Neuronal stem cell (in vitro differentiated cells): ENCODE results near the gene LLCFC1.

Experiments used
- DNase-seq: peaks from one replicate; pipeline ENCODE4 v3.0.0-alpha.2; 2013; ENCODE audit warnings: low spot score
- H2AFZ ChIP-seq: one replicate; pipeline ENCODE4 v1.6.1; 2013; ENCODE audit warnings: mild to moderate bottlenecking, low read length, inconsistent platforms
- H2AK5ac ChIP-seq: 2 replicates; pipeline ENCODE4 v1.6.1; 2013; ENCODE audit warnings: low read depth, mild to moderate bottlenecking, inconsistent platforms, low read length, moderate library complexity, mixed read lengths
- H2BK120ac ChIP-seq: 2 replicates; pipeline ENCODE4 v1.6.1; 2013; ENCODE audit warnings: low read depth, mild to moderate bottlenecking, inconsistent platforms, low read length, moderate library complexity, mixed read lengths
- H2BK12ac ChIP-seq: one replicate; pipeline ENCODE4 v1.6.1; 2013; ENCODE audit warnings: low read length, inconsistent platforms
- H2BK15ac ChIP-seq: 2 replicates; pipeline ENCODE4 v1.6.1; 2013; ENCODE audit warnings: mild to moderate bottlenecking, low read length, inconsistent platforms, mixed read lengths
- H2BK5ac ChIP-seq: one replicate; pipeline ENCODE4 v1.6.1; 2013; ENCODE audit warnings: inconsistent platforms, mild to moderate bottlenecking, low read length, moderate library complexity
- H3K14ac ChIP-seq: one replicate; pipeline ENCODE4 v1.6.1; 2013; ENCODE audit warnings: low read length, inconsistent platforms
- H3K18ac ChIP-seq: 2 replicates; pipeline ENCODE4 v1.6.1; 2013; ENCODE audit warnings: low read length, inconsistent platforms
- H3K23ac ChIP-seq: 2 replicates; pipeline ENCODE4 v1.6.1; 2013; ENCODE audit warnings: low read depth, mild to moderate bottlenecking, mixed read lengths, low read length, inconsistent platforms; ENCODE audit not compliant: poor library complexity
- H3K27ac ChIP-seq: replicated peaks from 3 replicates; pipeline ENCODE4 v1.5.1; 2013; ENCODE audit warnings: low read length, inconsistent platforms
- H3K27me3 ChIP-seq, 3 experiments: 2 replicates each; pipeline ENCODE4 v1.6.1; 2013; ENCODE audit warnings: low read length in 3 of 3, mild to moderate bottlenecking in 2 of 3, inconsistent platforms in 1 of 3, low read depth in 1 of 3, mixed read lengths in 1 of 3, moderate library complexity in 1 of 3; ENCODE audit not compliant: control insufficient read depth in 3 of 3, insufficient read depth in 3 of 3
- H3K36me3 ChIP-seq, 2 donors: replicated peaks in 1 of 2; 2 replicates each; pipeline ENCODE4 v1.6.1; 2013; ENCODE audit warnings: low read length in 2 of 2; ENCODE audit not compliant: control insufficient read depth in 2 of 2, insufficient read depth in 2 of 2
- H3K4ac ChIP-seq: 2 replicates; pipeline ENCODE4 v1.6.1; 2013; ENCODE audit warnings: inconsistent platforms, mild to moderate bottlenecking, low read length, moderate library complexity
- H3K4me1 ChIP-seq, 2 donors: 1 replicate in 1 of 2; 2 replicates in 1 of 2; pipeline ENCODE4 v1.6.1; 2013; ENCODE audit warnings: low read length in 2 of 2, low read depth in 1 of 2; ENCODE audit not compliant: control insufficient read depth in 2 of 2, insufficient read depth in 1 of 2
- H3K4me2 ChIP-seq: one replicate; pipeline ENCODE4 v1.6.1; 2013; ENCODE audit warnings: mild to moderate bottlenecking, low read length, inconsistent platforms; ENCODE audit not compliant: insufficient read depth, poor library complexity, severe bottlenecking
- H3K4me3 ChIP-seq, 2 donors: 2 replicates each; pipeline ENCODE4 v1.5.1; 2013; ENCODE audit warnings: low read length in 2 of 2, mild to moderate bottlenecking in 2 of 2, inconsistent platforms in 1 of 2, moderate library complexity in 1 of 2
- H3K79me1 ChIP-seq: one replicate; pipeline ENCODE4 v1.6.1; 2013; ENCODE audit warnings: low read depth, mild to moderate bottlenecking, inconsistent platforms, low read length, moderate library complexity
- H3K9ac ChIP-seq: one replicate; pipeline ENCODE4 v1.6.1; 2013; ENCODE audit warnings: mild to moderate bottlenecking, low read depth, low read length, inconsistent platforms; ENCODE audit not compliant: poor library complexity
- H3K9me3 ChIP-seq, 2 donors: replicated peaks in 1 of 2; 2 replicates each; pipeline versions ENCODE3 to v1.6.1; 2013; ENCODE audit warnings: low read length in 2 of 2, mild to moderate bottlenecking in 2 of 2, inconsistent platforms in 1 of 2, low read depth in 1 of 2, mixed read lengths in 1 of 2, moderate library complexity in 1 of 2; ENCODE audit not compliant: control insufficient read depth in 2 of 2, insufficient read depth in 1 of 2
- H4K8ac ChIP-seq: one replicate; pipeline ENCODE4 v1.6.1; 2013; ENCODE audit warnings: low read depth, mild to moderate bottlenecking, inconsistent platforms, low read length, moderate library complexity
- H4K91ac ChIP-seq: one replicate; pipeline ENCODE4 v1.6.1; 2013; ENCODE audit warnings: low read length, low read depth, mild to moderate bottlenecking, inconsistent platforms; ENCODE audit not compliant: poor library complexity
- WGBS, 2 donors: extraction: QIAGEN DNeasy Blood & Tissue Kit; methylation state at CpG; one replicate each; pipeline ENCODE4 v1.1.7; 2013; ENCODE audit warnings: missing lambda C conversion rate in 2 of 2, mixed read lengths in 1 of 2; ENCODE audit not compliant: insufficient read length in 2 of 2, insufficient replicate concordance in 1 of 2; ENCODE audit errors: extremely low coverage in 2 of 2; 5-methylcytosine and 5-hydroxymethylcytosine counted together

LLCFC1 gene

DNA sequence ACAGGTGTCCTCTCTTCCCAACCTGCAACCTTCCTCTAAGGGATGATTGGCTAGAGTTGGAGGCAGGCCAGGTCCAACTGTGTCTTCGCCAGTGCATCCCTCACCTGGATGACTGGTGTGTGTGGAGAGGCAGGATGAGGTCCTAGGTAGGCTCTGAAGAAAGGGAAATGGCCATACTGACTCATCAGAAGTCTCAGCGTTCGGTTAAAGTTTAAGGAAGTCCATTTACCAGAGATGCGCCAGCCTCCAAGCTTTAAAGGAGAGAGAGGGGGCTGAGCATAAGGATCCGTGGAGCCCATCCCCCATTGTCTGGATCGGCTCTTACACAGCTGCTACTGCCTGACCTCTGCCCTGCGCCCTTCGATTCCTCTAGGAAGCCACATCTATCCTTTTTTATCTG is 18.4 kb downstream of the LLCFC1 start:
- no peak overlapping the region for H3K4ac ChIP-seq
- no peaks in the 10 kb centered on the region for H3K36me3 ChIP-seq
- peaks cover 0 to 4% of the 10 kb centered on the region in 2 donors for H3K9me3 ChIP-seq
- no peak overlapping the region for H3K4me2 ChIP-seq
- WGBS, 2 donors, result no CpG with 5 or more reads among the region's 8 CpGs
- no peak overlapping the region for H4K91ac ChIP-seq
- no peak overlapping the region for H2BK120ac ChIP-seq
- no peak overlapping the region for H3K27ac ChIP-seq
- no peak overlapping the region for H2BK12ac ChIP-seq
- H3K4me1 ChIP-seq, result peaks cover 0 to 6% of the 10 kb centered on the region in 2 donors
- no peak overlapping the region for H3K4me3 ChIP-seq
- no peak overlapping the region for H2BK5ac ChIP-seq
- H3K9ac ChIP-seq, result no peak overlapping the region
- H3K79me1 ChIP-seq, result no peaks in the 10 kb centered on the region
- no peak overlapping the region for H4K8ac ChIP-seq
- no peak overlapping the region for H3K23ac ChIP-seq
- H2AK5ac ChIP-seq, result no peak overlapping the region
- no peak overlapping the region for H2BK15ac ChIP-seq
- H3K27me3 ChIP-seq, result no peaks in the 10 kb centered on the region
- H3K18ac ChIP-seq, result no peak overlapping the region
- no peak overlapping the region for H3K14ac ChIP-seq
- DNase-seq, result no peak
- no peak overlapping the region for H2AFZ ChIP-seq

DNA sequence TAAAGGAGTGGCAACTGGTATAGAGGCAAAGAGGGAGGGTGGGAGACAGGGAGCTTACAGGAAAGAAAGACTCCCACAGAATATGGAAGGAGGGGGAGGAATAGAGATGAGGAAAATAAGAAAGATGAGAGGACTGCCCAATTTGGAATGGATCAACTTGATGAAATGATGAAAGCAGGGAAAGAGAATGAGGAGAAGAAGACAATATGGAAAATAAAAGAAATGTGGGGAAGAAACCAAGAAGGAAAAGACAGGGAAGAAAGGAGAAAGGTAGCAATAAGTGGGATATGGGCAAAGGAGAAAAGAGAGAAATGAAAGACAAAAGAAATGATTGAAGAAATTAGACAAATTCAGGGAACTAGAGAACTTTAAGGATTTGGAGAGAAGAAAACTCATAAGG is 19.9 kb downstream of the LLCFC1 start:
- H4K8ac ChIP-seq, result no peak overlapping the region
- no peak overlapping the region for H3K18ac ChIP-seq
- no peak overlapping the region for H2AK5ac ChIP-seq
- H3K27ac ChIP-seq, result no peak overlapping the region
- no peak for DNase-seq
- H3K79me1 ChIP-seq, result no peaks in the 10 kb centered on the region
- H2AFZ ChIP-seq, result no peak overlapping the region
- no peak overlapping the region for H3K4me2 ChIP-seq
- no peaks in the 10 kb centered on the region for H3K36me3 ChIP-seq
- H3K27me3 ChIP-seq, result no peaks in the 10 kb centered on the region
- H2BK5ac ChIP-seq, result no peak overlapping the region
- no peak overlapping the region for H2BK12ac ChIP-seq
- H3K4ac ChIP-seq, result no peak overlapping the region
- no peak overlapping the region for H2BK15ac ChIP-seq
- no peak overlapping the region for H4K91ac ChIP-seq
- no peak overlapping the region for H2BK120ac ChIP-seq
- no peak overlapping the region for H3K4me3 ChIP-seq
- no peak overlapping the region for H3K23ac ChIP-seq
- H3K4me1 ChIP-seq, result peaks cover 0 to 13% of the 10 kb centered on the region in 2 donors
- no peak overlapping the region for H3K9ac ChIP-seq
- no peak overlapping the region for H3K14ac ChIP-seq
- H3K9me3 ChIP-seq, result peaks cover 0 to 4% of the 10 kb centered on the region in 2 donors

- Histone ChIP-seq H4K91ac (no peak overlapping the region), H2BK15ac (no peak overlapping the region), H4K8ac (no peak overlapping the region), H3K9ac (no peak overlapping the region), H3K4me3 (no peak overlapping the region), H3K4me2 (no peak overlapping the region), H3K18ac (no peak overlapping the region), H2BK5ac (no peak overlapping the region), H2BK120ac (no peak overlapping the region), H2BK12ac (no peak overlapping the region), H3K27ac (no peak overlapping the region), H3K14ac (no peak overlapping the region), H3K79me1 (no peaks in the 10 kb centered on the region), H3K4me1 (peaks cover 0 to 13% of the 10 kb centered on the region in 2 donors), H3K23ac (no peak overlapping the region), H3K36me3 (no peaks in the 10 kb centered on the region), H3K4ac (no peak overlapping the region), H2AK5ac (no peak overlapping the region), H2AFZ (no peak overlapping the region), H3K9me3 (no peaks in the 10 kb centered on the region), H3K27me3 (no peaks in the 10 kb centered on the region)
- WGBS, 2 donors, result no CpG with 5 or more reads among the region's 5 CpGs
- no peak for DNase-seq
Observed at GRCh38 chr7:142960955-142961512, 21.8 kb downstream of the LLCFC1 start.

DNA sequence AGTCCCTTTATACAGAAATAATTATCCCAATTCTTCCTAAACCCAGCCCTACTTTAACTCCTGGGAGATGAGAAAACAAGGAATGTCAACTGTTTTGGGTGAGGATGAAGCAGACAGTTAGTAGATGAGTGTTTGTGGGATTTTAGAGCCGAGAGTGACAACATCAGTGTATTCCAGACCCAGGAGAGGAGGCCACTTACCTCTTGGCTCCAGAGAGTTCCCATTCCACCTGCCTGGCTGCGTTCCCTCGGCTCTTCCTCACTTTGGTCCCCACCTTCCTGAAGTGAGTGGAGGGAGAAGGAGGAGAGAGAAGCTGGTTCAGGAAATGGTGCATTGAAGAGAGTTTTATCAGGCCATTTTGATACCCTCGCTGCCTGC is 22.3 kb downstream of the LLCFC1 start:
- no peak overlapping the region for H3K23ac ChIP-seq
- WGBS, 2 donors, result no CpG with 5 or more reads among the region's 4 CpGs
- no peak overlapping the region for H2BK15ac ChIP-seq
- H2BK5ac ChIP-seq, result no peak overlapping the region
- H2BK12ac ChIP-seq, result no peak overlapping the region
- H3K18ac ChIP-seq, result peak overlapping the region; percentile 5
- H3K36me3 ChIP-seq, result no peaks in the 10 kb centered on the region
- no peak overlapping the region for H4K91ac ChIP-seq
- H3K4me1 ChIP-seq, result peaks cover 0 to 13% of the 10 kb centered on the region in 2 donors
- no peak overlapping the region for H3K9ac ChIP-seq
- no peak for DNase-seq
- H3K9me3 ChIP-seq, result no peaks in the 10 kb centered on the region
- no peak overlapping the region for H2AFZ ChIP-seq
- H3K4me3 ChIP-seq, result no peak overlapping the region
- no peak overlapping the region for H2AK5ac ChIP-seq
- no peak overlapping the region for H3K27ac ChIP-seq
- no peak overlapping the region for H4K8ac ChIP-seq
- H3K4me2 ChIP-seq, result no peak overlapping the region
- H3K27me3 ChIP-seq, result no peaks in the 10 kb centered on the region
- H3K14ac ChIP-seq, result no peak overlapping the region
- H2BK120ac ChIP-seq, result no peak overlapping the region
- no peak overlapping the region for H3K4ac ChIP-seq
- no peaks in the 10 kb centered on the region for H3K79me1 ChIP-seq
